ENCODE measurements around the gene SMG6.

- TF ChIP-seq CTCF (IDR thresholded peaks at IDR 0.05; ENCODE audit: low read depth, low read length): no peak
- no peak for TF ChIP-seq EZH2phosphoT487 (IDR thresholded peaks at IDR 0.05; ENCODE audit: low read depth)
Observed at GRCh38 chr17:2043785-2044184, 259.8 kb downstream of the SMG6 start.
